HepG2 (cell line): ENCODE data around the gene LNX2.

ENCODE experiments used
- CTCF ChIP-seq: sonication (generic); formaldehyde crosslinking; IDR thresholded peaks from 2 replicates; pipeline ENCODE4 v1.5.0; 2020; ENCODE audit warnings: mild to moderate bottlenecking, missing genetic modification reagents, moderate library complexity
- DNMT3B ChIP-seq: conservative IDR thresholded peaks from 2 replicates; pipeline ENCODE4 v1.6.1; 2016; ENCODE audit warnings: missing biosample characterization, control low read depth
- FOXP4 ChIP-seq: sonication (generic); formaldehyde crosslinking; IDR thresholded peaks from 2 replicates; pipeline ENCODE4 v1.4.0; 2020; ENCODE audit warnings: missing genetic modification reagents
- ISL2 ChIP-seq: sonication (generic); formaldehyde crosslinking; IDR thresholded peaks from 2 replicates; pipeline ENCODE4 v1.5.0; 2020; ENCODE audit warnings: missing genetic modification reagents
- MEF2D ChIP-seq: sonication (generic); formaldehyde crosslinking; IDR thresholded peaks from 2 replicates; pipeline ENCODE4 v1.5.1; 2020; ENCODE audit warnings: mild to moderate bottlenecking, missing genetic modification reagents
- ZNF12 ChIP-seq: sonication (generic); formaldehyde crosslinking; IDR thresholded peaks from 2 replicates; pipeline ENCODE4 v1.5.0; 2020; ENCODE audit warnings: missing genetic modification reagents
- TF ChIP-seq, protein P1 (sequence below): sonication (generic); formaldehyde crosslinking; IDR thresholded peaks from 2 replicates; pipeline ENCODE4 v1.4.0; 2020; ENCODE audit warnings: mild to moderate bottlenecking, missing genetic modification reagents

- TF ChIP-seq ISL2 (CRISPR knock-in tag) = no peak
- TF ChIP-seq MEF2D (CRISPR knock-in tag) = no peak
- TF ChIP-seq ZNF12 (CRISPR knock-in tag) = no peak
- TF ChIP-seq DNMT3B (CRISPR knock-in tag) = no peak
- TF ChIP-seq, protein P1, sequence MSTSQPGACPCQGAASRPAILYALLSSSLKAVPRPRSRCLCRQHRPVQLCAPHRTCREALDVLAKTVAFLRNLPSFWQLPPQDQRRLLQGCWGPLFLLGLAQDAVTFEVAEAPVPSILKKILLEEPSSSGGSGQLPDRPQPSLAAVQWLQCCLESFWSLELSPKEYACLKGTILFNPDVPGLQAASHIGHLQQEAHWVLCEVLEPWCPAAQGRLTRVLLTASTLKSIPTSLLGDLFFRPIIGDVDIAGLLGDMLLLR (CRISPR knock-in tag) = no peak
- no peak for TF ChIP-seq FOXP4 (CRISPR knock-in tag)
- TF ChIP-seq CTCF (CRISPR knock-in tag) = no peak
Observed at GRCh38 chr13:27654816-27655215, 34.5 kb upstream of the LNX2 start.
